OCI-LY1 (cell line): ENCODE data around the gene LDLRAD1.

Experiments
- H2AFZ ChIP-seq: fragments of 200-600 bp; sonication (generic), shearing (Covaris generic); 2 replicates; pipeline ENCODE4 v1.6.0; 2014; ENCODE audit warnings: antibody characterized with exemption, mild to moderate bottlenecking, low read length
- H3F3A ChIP-seq: fragments of 200-600 bp; sonication (generic), shearing (Covaris generic); 2 replicates; pipeline ENCODE4 v1.6.0; 2014; ENCODE audit warnings: mild to moderate bottlenecking, antibody characterized with exemption, low read length, moderate library complexity; ENCODE audit not compliant: insufficient read depth
- H3K27ac ChIP-seq: fragments of 200-600 bp; sonication (generic); 2 replicates; pipeline ENCODE4 v1.5.1; 2014; ENCODE audit warnings: low read length, mixed run types, mild to moderate bottlenecking, low read depth; ENCODE audit not compliant: poor library complexity, severe bottlenecking
- H3K27me3 ChIP-seq: fragments of 200-600 bp; sonication (generic); 2 replicates; pipeline ENCODE4 v1.6.0; 2014; ENCODE audit warnings: antibody characterized with exemption, mild to moderate bottlenecking, low read length, moderate library complexity; ENCODE audit not compliant: insufficient read depth
- H3K36me3 ChIP-seq: fragments of 200-600 bp; sonication (generic); 2 replicates; pipeline ENCODE4 v1.6.1; 2014; ENCODE audit warnings: mild to moderate bottlenecking, antibody characterized with exemption, low read length, moderate library complexity, mixed read lengths; ENCODE audit not compliant: insufficient read depth
- H3K4me1 ChIP-seq: fragments of 200-600 bp; sonication (generic); 2 replicates; pipeline ENCODE4 v1.5.1; 2014; ENCODE audit warnings: mild to moderate bottlenecking, low read length, moderate library complexity; ENCODE audit not compliant: insufficient read depth, severe bottlenecking
- H3K4me2 ChIP-seq: fragments of 200-600 bp; sonication (generic), shearing (Covaris generic); 2 replicates; pipeline ENCODE4 v1.6.1; 2014; ENCODE audit warnings: low read length
- H3K4me3 ChIP-seq: fragments of 200-600 bp; sonication (generic); 2 replicates; pipeline ENCODE4 v1.5.1; 2014; ENCODE audit warnings: low read length, low read depth, mild to moderate bottlenecking, mixed read lengths; ENCODE audit not compliant: poor library complexity, severe bottlenecking
- H3K79me2 ChIP-seq: fragments of 200-600 bp; shearing (Covaris generic); 2 replicates; pipeline ENCODE4 v1.6.1; 2016; ENCODE audit warnings: mixed run types, low read length, mixed read lengths; ENCODE audit not compliant: insufficient read depth
- H3K9ac ChIP-seq: fragments of 200-600 bp; sonication (generic), shearing (Covaris generic); 2 replicates; pipeline ENCODE4 v1.6.1; 2014; ENCODE audit warnings: mild to moderate bottlenecking, low read length, mixed read lengths
- H3K9me2 ChIP-seq: fragments of 200-600 bp; sonication (generic), shearing (Covaris generic); 2 replicates; pipeline ENCODE4 v1.6.1; 2014; ENCODE audit warnings: low read depth, mild to moderate bottlenecking, low read length, mixed read lengths
- H3K9me3 ChIP-seq: fragments of 200-600 bp; shearing (Covaris generic); 2 replicates; pipeline ENCODE4 v1.6.1; 2014; ENCODE audit warnings: low read length, mixed read lengths
- H4K20me1 ChIP-seq: fragments of 200-600 bp; sonication (generic), shearing (Covaris generic); 2 replicates; pipeline ENCODE4 v1.6.0; 2016; ENCODE audit warnings: mild to moderate bottlenecking, low read length; ENCODE audit not compliant: insufficient read depth
- CTCF ChIP-seq: fragments of 200-600 bp; sonication (generic), shearing (Covaris generic); IDR thresholded peaks from 2 replicates; pipeline ENCODE4 v1.5.1; 2017; ENCODE audit warnings: mild to moderate bottlenecking, antibody characterized with exemption, low read length, moderate library complexity, mixed read lengths
- EZH2 ChIP-seq: fragments of 200-600 bp; sonication (generic), shearing (Covaris generic); IDR thresholded peaks from 2 replicates; pipeline ENCODE4 v1.8.0; 2017; ENCODE audit warnings: borderline replicate concordance, mixed run types, mild to moderate bottlenecking, antibody characterized with exemption, low read length, moderate library complexity, mixed read lengths

Gene LDLRAD1

GRCh38 chr1:53966794-53967193 lies 51.2 kb downstream of the LDLRAD1 start:
- no peak overlapping the region for H3K4me3 ChIP-seq
- no peaks in the 10 kb centered on the region for H3K9me2 ChIP-seq
- TF ChIP-seq CTCF (no peak), EZH2 (no peak)
- H3K36me3 ChIP-seq: peaks cover 51% of the 10 kb centered on the region; the same call in 1 of the 2 replicates
- H3K9ac ChIP-seq: no peak overlapping the region
- no peaks in the 10 kb centered on the region for H4K20me1 ChIP-seq
- no peaks in the 10 kb centered on the region for H3K27me3 ChIP-seq
- H3K9me3 ChIP-seq: no peaks in the 10 kb centered on the region
- H3K4me1 ChIP-seq: no peaks in the 10 kb centered on the region
- no peaks in the 10 kb centered on the region for H3K79me2 ChIP-seq
- no peaks in the 10 kb centered on the region for H3F3A ChIP-seq
- H3K4me2 ChIP-seq: no peak overlapping the region
- H3K27ac ChIP-seq: no peak overlapping the region
- H2AFZ ChIP-seq: no peak overlapping the region

- H3K27me3 ChIP-seq: no peaks in the 10 kb centered on the region
- H3K4me3 ChIP-seq: no peak overlapping the region
- H3K4me2 ChIP-seq: no peak overlapping the region
- TF ChIP-seq CTCF: no peak
- TF ChIP-seq EZH2: no peak
- no peak overlapping the region for H3K27ac ChIP-seq
- H3K9me2 ChIP-seq: no peaks in the 10 kb centered on the region
- no peak overlapping the region for H3K9ac ChIP-seq
- H3K36me3 ChIP-seq: peaks cover 67% of the 10 kb centered on the region; the same call in 1 of the 2 replicates
- H2AFZ ChIP-seq: no peak overlapping the region
- H3K79me2 ChIP-seq: no peaks in the 10 kb centered on the region
- H3F3A ChIP-seq: no peaks in the 10 kb centered on the region
- H3K9me3 ChIP-seq: no peaks in the 10 kb centered on the region
- no peaks in the 10 kb centered on the region for H4K20me1 ChIP-seq
- no peaks in the 10 kb centered on the region for H3K4me1 ChIP-seq
These were observed 53.9 kb downstream of the LDLRAD1 start for GRCh38 chr1:53964109-53964508.

- no peak overlapping the region for H3K27ac ChIP-seq
- H4K20me1 ChIP-seq: no peaks in the 10 kb centered on the region
- H3K27me3 ChIP-seq: no peaks in the 10 kb centered on the region
- H3K9me3 ChIP-seq: no peaks in the 10 kb centered on the region
- no peak overlapping the region for H3K4me3 ChIP-seq
- H3K36me3 ChIP-seq: peaks cover 65% of the 10 kb centered on the region; the same call in 1 of the 2 replicates
- H2AFZ ChIP-seq: no peak overlapping the region
- no peaks in the 10 kb centered on the region for H3K79me2 ChIP-seq
- no peaks in the 10 kb centered on the region for H3K9me2 ChIP-seq
- no peak overlapping the region for H3K9ac ChIP-seq
- no peak for TF ChIP-seq CTCF
- no peaks in the 10 kb centered on the region for H3K4me1 ChIP-seq
- no peak overlapping the region for H3K4me2 ChIP-seq
- H3F3A ChIP-seq: no peaks in the 10 kb centered on the region
These were observed 54.5 kb downstream of the LDLRAD1 start for GRCh38 chr1:53963460-53963859.
